AG10803 (cell line): ENCODE measurements around the gene CCDC141.
"Not testable (repeated sequence)": the region's sequence is repeated elsewhere in the genome, so short reads cannot be mapped to it uniquely, and the experiment has no call there.

Experiments used
- DNase-seq: peaks from one replicate; pipeline ENCODE4 v3.0.0; 2010; ENCODE audit warnings: low read depth
- H3K4me3 ChIP-seq: 2 replicates; pipeline ENCODE4 v1.5.1; 2011; ENCODE audit warnings: mild to moderate bottlenecking, low read length, control low read depth
- CTCF ChIP-seq: conservative IDR thresholded peaks from 2 replicates; pipeline ENCODE4 v1.5.1; 2011; ENCODE audit warnings: mild to moderate bottlenecking, low read length, control low read depth, inconsistent platforms

The CCDC141 gene

GRCh38 chr2:179057737-179058136, 7.8 kb upstream of the CCDC141 start:
- H3K4me3 ChIP-seq: no peak overlapping the region
- no peak for DNase-seq
- no peak for TF ChIP-seq CTCF

GRCh38 chr2:179053568-179053967, 3.6 kb upstream of the CCDC141 start:
- not testable (repeated sequence) for DNase-seq, H3K4me3 ChIP-seq

- no peak for DNase-seq
- TF ChIP-seq CTCF: no peak
- no peak overlapping the region for H3K4me3 ChIP-seq
These were observed 1.3 kb upstream of the CCDC141 start for GRCh38 chr2:179051250-179051649.

GRCh38 chr2:179050755-179051154, 818 bp upstream of the CCDC141 start:
- H3K4me3 ChIP-seq: no peak overlapping the region
- no peak for TF ChIP-seq CTCF
- DNase-seq: no peak

GRCh38 chr2:179049203-179049545, 763 bp downstream of the CCDC141 start:
- no peak for DNase-seq
- H3K4me3 ChIP-seq: no peak overlapping the region
- TF ChIP-seq CTCF: no peak

GRCh38 chr2:179048099-179048498, 1.8 kb downstream of the CCDC141 start:
- no peak overlapping the region for H3K4me3 ChIP-seq
- no peak for TF ChIP-seq CTCF
- no peak for DNase-seq

- not testable (repeated sequence) for DNase-seq, H3K4me3 ChIP-seq
These were observed 4.3 kb downstream of the CCDC141 start for GRCh38 chr2:179045602-179046001.

- H3K4me3 ChIP-seq: no peak overlapping the region
- no peak for DNase-seq
- no peak for TF ChIP-seq CTCF
These were observed 5.4 kb downstream of the CCDC141 start for GRCh38 chr2:179044500-179044899.
